Dermis blood vessel endothelial cell (primary cell): Measurements from ENCODE around the gene ZIC5. TPM values are rescaled to one million over a fixed set of nuclear protein-coding genes. Genes with fewer than 3 reads are reported as not detected.

Source experiments
- DNase-seq: peaks from one replicate; pipeline ENCODE4 v3.0.0; 2010
- total RNA-seq: library from RNA; depleted of rRNA; stranded (reverse); fragments of >200 nt; gene quantifications from 2 replicates; pipeline ENCODE4 v1.2.3, GENCODE V29; 2014

The ZIC5 gene
- total RNA-seq, 1 donor from 2014 or later, result under 0.01 TPM

DNA sequence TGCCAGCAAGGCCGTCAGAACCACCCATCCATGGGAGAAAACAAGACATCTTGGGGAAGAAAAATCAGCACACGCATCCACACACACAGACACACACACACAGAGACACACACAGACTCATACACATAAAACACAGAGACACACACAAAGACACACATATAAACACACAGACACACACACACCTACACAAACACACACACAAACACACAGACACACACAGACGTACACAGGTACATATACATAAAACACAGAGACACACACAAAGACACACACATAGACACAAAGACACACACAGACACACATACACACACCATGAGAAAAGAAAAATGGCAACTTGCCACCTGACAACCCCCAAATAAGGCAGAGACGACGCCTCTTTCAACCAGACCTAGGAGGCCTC is 40.6 kb downstream of the ZIC5 start:
- no peak for DNase-seq

DNA sequence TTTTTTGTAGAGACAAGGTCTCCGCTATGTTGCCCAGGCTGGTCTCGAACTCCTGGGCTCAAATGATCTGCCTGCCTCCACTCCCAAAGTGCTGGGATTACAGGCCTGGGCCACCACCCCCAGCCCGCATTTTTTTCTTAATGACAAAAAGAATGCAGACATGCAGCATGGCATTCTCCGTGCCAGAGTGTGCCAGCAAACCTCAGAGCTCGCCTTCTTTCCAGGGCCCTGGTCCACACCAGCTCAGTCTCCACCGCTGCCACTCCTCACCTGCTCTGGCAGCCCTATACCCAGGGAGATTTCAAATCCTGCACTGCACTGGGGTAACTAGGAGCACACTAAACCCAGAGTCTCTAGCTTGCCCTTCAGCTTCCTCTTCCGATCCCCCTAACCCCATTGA is 41.7 kb downstream of the ZIC5 start:
- DNase-seq, result no peak

DNA sequence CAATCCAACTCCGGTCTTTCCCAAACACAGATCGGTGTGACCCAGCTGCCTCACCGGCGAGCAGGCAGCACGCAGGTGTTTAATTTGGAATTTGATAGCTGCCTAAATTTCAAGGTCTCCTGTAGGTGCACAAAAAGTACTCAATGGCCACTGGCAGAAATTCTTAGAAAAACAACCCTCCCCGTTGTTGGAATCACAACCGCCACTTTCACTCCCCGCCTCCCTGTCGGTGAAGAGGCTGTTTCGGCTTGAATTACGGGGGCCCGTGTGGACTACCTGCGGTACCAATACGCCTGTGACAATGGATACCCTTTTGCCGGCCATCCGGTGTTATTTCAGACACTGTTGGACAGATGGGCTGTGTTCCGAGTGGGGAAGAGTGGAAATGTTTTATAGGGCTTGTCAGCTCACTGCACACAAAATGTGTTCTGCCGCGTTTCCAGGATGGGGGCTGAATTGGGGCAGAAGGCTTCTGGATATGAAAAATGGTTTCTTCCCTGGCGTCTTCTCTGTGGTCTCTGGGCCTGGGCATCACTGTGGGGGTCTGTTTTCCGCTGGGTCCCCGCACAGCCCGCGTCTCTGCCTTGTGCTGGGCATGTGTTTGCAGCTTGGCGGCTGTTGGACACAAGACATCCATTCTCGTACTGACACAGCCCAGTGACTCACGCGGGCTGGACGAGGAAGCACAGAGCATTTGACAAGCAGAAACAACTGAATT is 45.4 kb downstream of the ZIC5 start:
- DNase-seq, result no peak

DNA sequence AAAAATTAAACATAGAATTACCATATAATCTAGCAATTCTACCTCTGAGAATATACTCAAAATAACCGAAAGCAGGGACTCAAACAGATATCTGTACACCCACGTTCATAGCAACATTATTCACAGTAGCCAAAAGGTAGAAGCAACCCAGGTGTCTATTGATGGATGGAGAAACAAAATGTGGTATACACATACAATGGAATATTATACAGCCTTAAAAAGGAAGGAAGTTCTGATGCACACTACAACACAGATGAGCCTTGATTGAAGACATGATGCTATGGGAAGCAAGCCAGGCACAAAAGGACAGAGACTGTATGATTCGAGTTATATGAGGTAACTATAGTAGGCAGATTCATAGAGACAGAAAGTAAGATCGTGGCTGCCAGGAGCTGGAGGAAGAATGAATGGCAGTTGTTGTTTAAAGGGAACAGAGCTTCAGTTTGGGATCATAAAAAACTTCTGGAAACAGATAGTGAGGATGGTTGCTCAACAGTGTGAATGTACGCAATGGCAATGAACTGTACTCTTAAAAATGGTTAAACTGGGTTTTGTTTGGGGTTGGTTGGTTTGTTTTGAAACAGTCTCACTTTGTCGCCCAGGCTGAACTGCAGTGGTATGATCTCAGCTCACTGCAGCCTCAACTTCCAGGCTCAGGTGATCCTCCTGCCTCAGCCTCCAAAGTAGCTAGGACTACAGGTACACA is 47.5 kb downstream of the ZIC5 start:
- no peak for DNase-seq

DNA sequence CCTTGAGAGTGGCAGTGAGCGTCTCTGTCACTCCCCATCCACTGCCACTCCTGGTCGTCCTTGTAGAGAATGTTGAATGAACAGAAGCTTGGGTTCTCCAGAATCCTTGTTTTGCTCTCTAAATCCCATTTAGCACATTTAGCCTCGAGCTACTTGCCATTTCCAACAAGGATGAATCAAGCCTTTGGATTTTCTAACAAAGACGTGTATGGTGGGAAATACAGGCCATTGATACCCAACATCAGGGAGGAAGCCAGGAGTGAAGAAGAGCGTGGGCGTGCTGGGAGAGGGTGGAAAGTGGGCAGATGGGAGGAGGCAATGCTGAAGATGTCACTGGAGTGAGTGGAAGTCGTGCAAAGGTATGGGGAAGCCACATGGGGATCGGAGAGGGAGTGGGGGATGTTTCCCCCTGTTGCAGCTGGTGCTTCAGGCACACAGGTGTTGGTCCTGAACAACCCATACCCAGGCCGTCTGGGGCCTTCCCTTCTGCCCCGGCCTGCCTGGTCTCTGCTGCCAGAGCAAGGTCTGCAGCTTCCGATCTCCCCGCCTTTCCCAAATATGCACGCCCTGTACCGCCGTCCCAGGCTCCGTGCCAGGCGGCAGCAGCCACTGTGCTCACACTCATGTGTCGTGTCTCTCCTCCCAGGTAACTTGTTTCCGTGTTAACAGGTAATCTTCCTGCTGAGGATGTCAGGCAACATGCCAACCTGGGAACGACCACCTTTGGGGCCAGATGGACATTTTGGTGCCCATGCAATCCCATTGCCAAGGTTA is 48.7 kb downstream of the ZIC5 start:
- DNase-seq, result no peak

DNA sequence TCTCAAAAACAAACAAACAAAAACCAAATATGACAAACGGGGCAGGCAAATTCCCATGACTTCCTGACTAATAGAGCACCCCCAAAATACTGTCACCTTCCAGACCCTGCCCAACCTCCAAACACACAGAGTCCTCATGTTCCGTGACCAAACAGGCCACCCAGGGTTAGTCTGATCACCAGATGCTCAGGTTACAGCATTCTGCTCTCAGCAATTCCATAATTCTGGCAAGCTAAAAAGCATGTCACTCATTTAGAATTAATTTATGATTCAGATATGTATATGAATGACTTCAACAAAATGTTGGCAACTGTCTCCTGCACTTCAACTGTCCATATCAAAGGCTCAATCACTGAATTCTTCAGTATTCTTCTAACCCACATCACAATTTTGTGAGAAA is 52.4 kb downstream of the ZIC5 start:
- DNase-seq, result no peak

DNA sequence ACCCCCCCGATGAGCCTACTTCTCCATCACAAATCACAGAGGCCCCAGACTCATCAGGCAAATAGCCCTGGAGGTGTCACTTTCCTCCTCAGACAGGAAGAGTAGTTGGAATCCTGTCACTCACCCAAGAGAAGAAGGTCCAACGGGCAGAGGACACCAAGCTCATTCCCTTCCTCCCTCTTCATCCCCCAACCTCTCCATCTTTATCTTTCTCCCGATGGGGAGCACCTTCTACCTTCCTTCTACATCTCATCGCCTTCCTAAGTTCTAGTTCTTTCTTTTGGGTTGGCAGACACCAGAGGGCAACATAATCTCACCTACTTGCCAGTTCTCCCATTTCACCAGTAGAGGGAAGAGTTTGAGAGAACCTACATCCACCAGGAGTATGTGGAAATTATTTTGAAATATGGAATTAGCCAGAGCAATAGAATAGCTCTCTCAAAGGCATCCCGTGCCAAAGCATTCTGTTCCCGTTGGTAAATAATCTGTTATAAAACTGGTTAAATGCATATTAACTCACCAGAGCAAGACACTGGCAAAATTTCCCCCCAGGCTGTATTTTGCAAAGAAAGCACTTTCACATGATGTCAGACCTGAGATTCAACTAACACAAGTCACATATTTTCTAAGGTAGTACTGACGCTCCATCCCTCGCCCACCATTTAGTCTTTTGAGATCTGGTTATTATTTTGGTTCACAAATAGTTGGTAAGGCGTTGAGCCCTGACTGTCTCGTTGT is 55.0 kb downstream of the ZIC5 start:
- DNase-seq, result peak; percentile 85

DNA sequence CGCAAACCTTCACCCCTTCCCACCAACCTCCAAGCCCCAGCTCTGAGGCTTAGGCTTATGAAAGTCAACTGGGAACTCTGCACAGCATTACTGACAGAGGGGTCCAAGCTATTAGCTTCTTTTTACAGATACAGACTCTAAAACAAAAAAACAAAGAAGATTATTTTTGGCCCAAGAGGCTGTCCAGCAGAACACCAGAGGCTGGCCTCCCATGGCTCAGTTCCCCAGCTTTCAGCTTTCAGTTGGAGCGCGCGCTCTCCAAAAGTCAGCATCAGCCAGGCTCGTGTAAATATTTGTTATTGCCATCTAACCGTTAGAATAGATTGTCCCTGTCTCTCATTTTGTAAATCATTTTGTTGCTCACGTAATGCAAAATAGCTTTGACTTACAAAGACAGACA is 58.4 kb downstream of the ZIC5 start:
- no peak for DNase-seq

Other genes with a start within 250 kb of the ZIC5 start
- gene ZIC2, start 10.0 kb upstream of the ZIC5 start, total RNA-seq, result 0.47 TPM in 1 of 2 replicates, not detected in the other
- gene PCCA, start 117.3 kb upstream of the ZIC5 start, total RNA-seq, result 32.8 and 51.6 TPM in 2 replicates